SW480 (cell line): ENCODE measurements around the gene ZNRF2.

ENCODE experiments used
- DNase-seq: peaks from one replicate; pipeline ENCODE4 v3.0.0-alpha.2; 2016; ENCODE audit warnings: low spot score

The ZNRF2 gene

DNA sequence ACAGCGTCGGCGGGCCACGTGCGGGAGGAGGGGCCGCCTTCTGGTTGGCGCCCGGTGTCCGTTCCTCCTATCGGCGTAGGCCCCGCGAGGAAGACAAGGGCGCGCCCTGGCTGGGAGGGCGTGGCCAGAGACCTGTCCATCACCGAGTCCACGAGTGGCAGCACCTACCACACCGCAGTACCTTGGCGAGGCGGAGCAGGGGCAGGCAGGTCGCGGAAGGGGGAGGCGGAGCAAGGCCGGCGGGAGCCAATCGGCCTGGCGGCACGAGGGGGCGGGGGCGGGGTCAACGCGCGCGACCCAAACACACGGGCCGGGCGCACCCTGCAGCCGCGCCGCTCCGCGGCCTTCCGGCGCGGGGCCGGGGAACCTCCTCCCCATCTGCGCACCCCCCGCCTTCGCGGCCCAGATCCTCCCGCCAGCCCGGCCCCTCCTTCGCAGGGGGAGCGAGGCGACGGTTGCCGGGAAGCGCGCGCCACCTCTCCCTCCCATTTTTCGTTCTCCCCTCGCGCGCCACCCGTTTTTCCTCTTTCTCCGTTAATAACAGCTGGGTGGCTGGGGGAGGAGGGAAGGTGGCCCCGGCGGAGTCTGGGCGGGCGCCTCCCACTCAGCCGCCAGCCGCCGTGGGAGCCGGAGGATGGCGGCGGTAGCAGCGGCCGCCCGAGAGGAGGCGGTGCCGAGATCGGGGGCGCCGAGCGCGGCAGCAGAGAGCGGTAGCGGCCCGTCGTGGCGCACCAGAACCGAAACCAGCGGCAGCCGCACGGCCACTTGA is at the start of gene ZNRF2:
TSS of gene ZNRF2 (plus strand) at position 300 of the 769 bp plus-strand sequence. CDS start 761 bp downstream, outside the sequence.
- peak; percentile 100 for DNase-seq

DNA sequence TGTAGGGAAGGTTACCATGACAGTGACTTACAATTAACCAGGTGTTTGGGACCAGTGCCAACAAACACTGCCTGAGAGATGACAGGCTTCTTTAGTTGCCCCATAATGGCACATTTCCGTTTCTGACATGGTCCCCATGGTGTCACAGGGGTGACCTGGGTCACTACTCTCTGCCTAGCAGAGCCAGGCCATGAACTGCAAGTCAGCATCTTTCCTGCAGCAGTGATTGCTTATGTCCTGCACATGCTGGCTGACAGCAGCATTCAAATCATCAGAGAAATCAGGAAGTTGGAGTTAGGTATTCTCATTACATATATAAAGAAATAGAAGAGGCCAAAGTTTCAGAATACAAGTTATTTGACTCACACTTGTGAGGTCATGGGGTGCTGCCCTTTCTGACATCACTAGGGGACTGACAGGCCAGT is 47.1 kb upstream of the ZNRF2 start:
- no peak for DNase-seq

- DNase-seq = peak; percentile 53
Observed at GRCh38 chr7:30238721-30239441, 45.5 kb upstream of the ZNRF2 start.

GRCh38 chr7:30240106-30240800 is 44.1 kb upstream of the ZNRF2 start:
- DNase-seq = peak; percentile 89

GRCh38 chr7:30241767-30242166 is 42.6 kb upstream of the ZNRF2 start:
- DNase-seq = no peak

DNA sequence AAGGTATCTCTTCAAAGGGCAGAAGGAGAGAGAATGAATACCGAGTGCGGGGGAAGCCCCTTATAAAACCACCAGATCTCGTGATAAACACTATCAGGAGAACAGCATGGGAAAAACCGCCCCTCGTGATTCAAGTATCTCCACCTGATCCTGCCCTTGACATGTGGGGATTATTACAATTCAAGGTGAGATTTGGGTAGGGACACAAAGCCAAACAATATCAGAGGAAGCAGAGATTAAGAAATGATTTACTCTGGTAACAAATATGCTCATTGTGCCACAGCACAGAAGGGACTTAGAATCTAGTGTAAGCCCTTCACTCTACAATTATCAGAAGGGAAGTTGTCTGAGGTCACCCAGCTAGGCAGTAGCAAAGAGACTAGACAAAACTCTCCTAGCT is 40.1 kb upstream of the ZNRF2 start:
- DNase-seq = no peak

- no peak for DNase-seq
Observed at GRCh38 chr7:30245913-30246312, 38.5 kb upstream of the ZNRF2 start.

GRCh38 chr7:30246392-30246791 is 38.0 kb upstream of the ZNRF2 start:
- no peak for DNase-seq

DNA sequence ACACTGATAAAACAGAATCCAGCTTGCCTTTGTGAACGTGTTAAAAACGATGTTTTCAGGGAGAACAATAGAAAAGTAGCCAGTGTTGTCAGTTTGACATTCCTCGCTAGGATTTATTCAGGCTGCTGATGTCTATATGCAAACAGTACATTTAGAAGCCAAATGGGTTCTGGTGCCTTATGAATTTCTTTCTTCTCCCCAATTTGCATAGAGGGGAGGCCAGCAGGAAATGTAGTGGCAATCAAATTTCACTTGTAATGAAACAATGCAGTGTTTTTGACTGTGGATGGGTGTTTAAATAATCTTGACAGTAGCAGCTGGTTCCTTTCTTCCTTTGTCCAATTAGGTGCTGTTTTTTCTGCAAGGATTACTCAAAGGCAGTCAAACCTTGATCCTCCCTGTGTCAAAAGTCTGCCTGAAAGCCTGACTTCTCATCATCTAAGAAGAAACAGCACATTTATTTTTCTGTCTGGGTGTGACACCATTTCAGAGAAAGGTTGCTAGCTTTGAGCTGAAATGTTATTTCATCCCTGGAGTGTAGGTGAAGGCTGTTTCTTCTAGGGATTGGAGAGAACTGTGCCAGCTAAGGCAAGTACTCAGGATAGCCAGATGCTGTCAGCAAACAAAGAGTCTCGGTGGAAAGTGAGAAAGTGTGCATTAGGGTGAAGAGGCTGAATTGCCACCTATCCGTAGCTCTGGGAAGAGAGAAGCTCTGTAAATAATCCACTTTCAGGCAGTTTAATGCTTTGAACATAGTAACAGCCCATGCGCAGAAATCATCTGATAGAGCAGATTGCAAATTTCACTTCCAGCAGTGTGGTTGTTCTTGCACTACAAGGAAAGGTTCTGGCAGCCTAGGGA is 36.6 kb upstream of the ZNRF2 start:
- no peak for DNase-seq

GRCh38 chr7:30249316-30249715 is 35.1 kb upstream of the ZNRF2 start:
- DNase-seq = no peak

DNA sequence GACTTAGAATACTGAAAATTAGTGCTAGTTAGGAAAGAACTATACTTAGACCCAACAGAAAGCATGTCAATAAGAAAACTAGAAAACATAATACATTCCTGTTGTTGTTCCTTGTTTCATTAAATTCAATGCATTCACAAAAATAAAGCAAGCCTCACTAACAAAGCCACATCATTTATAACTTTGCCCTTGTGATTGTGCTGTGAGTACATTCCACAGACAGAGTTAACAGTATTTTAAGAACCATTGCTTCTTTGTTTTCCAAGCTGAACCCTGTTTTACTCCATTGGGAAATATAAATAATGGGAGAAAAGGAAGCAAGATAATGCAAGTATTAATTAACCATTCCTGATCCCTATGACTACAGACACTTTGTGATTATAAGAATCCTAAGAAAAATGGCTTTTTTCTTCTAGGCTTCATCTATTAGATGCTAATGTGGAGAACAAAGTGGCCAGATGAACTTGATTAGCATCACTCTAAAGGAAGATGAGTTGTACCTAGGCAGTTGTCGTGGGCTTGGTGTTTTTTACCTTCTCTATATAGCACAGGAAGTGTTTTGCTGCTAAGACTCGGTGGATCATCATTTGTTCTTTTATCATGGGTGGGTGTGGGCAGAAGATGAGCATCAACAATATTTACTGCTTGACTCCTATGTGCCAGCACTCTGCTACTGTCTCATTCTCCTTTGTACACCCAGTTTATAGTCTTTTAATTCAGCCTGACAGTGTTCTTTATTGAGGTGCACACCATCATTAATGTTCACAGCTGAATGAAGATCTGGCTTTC is 34.2 kb upstream of the ZNRF2 start:
- DNase-seq = no peak

GRCh38 chr7:30251708-30252329 is 32.6 kb upstream of the ZNRF2 start:
- no peak for DNase-seq

- DNase-seq = no peak
Observed at GRCh38 chr7:30252885-30253795, 31.3 kb upstream of the ZNRF2 start.

DNA sequence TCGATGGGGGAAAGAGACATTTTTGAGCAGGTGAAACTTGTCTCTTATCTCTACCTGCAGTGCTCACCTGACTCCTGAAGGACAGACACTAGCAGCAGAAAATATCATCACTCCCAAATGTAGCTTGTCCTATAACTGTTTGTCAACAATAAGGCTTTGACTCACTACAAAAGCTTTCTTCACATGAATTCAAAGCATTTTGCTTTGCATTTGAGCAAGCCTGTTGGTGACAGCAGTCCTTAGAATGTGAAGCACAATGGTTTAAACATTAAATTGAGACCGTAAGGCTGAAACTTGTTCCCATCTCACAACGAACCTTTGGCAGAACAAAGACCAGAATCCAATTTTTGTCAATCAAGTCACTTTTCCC is 30.6 kb upstream of the ZNRF2 start:
- DNase-seq = no peak

GRCh38 chr7:30254248-30254647 is 30.1 kb upstream of the ZNRF2 start:
- no peak for DNase-seq

DNA sequence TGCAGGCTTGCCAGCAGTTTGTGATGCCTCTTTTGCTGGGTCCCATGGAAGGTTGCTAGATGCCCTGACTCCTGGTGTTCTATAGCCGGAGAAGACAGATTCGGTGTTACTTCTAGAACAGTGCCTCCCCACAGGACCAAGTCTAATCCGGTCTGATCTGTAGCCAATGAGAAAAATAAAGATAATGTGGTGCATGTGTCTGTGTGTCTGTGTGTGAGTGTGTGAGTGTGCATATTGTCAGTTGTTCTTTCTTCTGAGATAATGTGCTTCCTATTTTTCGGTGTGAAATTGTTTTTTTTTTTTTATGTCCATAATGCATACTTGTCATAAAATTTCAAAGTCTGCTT is 29.7 kb upstream of the ZNRF2 start:
- no peak for DNase-seq

- DNase-seq = peak; percentile 59
Observed at GRCh38 chr7:30255064-30255769, 29.2 kb upstream of the ZNRF2 start.

DNA sequence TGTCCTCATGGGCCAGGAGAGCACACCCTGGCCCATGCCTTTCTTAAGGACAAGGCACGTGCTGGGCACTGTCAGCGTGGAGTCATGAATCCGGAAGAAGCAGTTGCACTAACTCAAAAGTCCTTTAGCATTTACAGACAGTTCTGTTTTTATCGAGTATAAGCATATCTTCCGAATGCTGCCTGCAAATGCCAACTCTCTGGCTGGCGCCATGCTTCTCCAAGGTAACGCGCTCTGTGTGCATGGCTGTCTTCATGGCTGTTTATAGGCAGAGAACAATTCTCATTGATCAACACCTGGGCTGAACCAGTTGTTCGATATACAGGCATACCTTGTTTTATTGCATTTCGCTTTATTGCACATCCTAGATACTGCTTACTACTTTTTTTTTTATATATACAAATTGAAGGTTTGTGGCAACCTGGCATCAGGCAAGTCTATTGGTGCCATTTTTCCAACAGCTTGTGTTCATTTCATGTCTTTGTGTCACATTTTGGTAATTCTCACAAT is 28.0 kb upstream of the ZNRF2 start:
- no peak for DNase-seq

DNA sequence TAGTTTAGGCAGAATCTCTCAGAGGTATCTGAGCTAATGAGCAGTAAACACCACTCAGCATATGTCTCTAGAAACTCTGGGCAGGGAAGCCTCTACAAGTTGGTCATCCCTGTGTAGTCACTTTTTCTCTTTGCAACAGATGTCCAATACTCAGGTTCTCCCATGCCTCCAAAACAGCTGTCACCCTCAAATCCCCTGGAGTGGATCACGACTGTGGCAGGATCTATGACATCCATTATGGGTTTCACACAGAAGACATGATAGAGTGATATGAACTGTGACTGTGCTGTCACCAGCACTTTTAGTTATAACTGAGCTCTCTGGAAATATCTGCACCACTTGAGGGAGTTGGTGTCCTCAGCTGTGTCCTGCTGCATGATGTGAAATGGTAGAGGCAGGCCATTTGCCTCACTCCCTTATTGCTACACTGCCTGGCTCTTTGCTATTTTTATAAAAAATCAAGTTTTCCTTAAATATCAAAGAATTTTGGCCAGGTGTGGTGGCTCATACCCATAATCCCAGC is 24.1 kb upstream of the ZNRF2 start:
- no peak for DNase-seq
